Vagina (tissue), 2 donors: ENCODE results near the gene ABCD4. TPM values are rescaled to one million over a fixed set of nuclear protein-coding genes. Genes with fewer than 3 reads are reported as not detected.

Experiments
- DNase-seq, 2 donors: peaks; one replicate each; pipeline ENCODE4 v3.0.0-alpha.2; 2017; ENCODE audit errors: extremely low spot score in 2 of 2
- H3K27ac ChIP-seq: fragments of 200-600 bp; sonication (generic); one replicate; pipeline ENCODE4 v1.5.1; 2019
- H3K27me3 ChIP-seq: fragments of 200-600 bp; sonication (generic); one replicate; pipeline ENCODE4 v1.5.1; 2019
- H3K36me3 ChIP-seq, 2 donors: fragments of 200-600 bp; sonication (generic); one replicate each; pipeline ENCODE4 v1.5.1; 2017 to 2019
- H3K4me1 ChIP-seq: fragments of 200-600 bp; sonication (generic); one replicate; pipeline ENCODE4 v1.5.1; 2019
- H3K4me3 ChIP-seq, 2 donors: fragments of 200-600 bp; sonication (generic); 1 replicate in 1 of 2; 2 replicates in 1 of 2; pipeline ENCODE4 v1.5.1; 2016 to 2019
- H3K9me3 ChIP-seq: fragments of 200-600 bp; sonication (generic); one replicate; pipeline ENCODE4 v1.5.1; 2019
- CTCF ChIP-seq, 3 experiments: fragments of 450-650 bp in 2 of 3; fragments of 200-600 bp in 1 of 3; sonication (generic) in 1 of 3; IDR thresholded peaks; one replicate each; pipeline ENCODE4 v1.5.1; 2017 to 2019; ENCODE audit warnings: antibody characterized with exemption in 3 of 3, mild to moderate bottlenecking in 2 of 3, moderate library complexity in 2 of 3
- POLR2A ChIP-seq, 2 donors: fragments of 450-650 bp; IDR thresholded peaks; one replicate each; pipeline ENCODE4 v1.6.1; 2017; ENCODE audit warnings: antibody characterized with exemption in 2 of 2, mild to moderate bottlenecking in 2 of 2, moderate library complexity in 2 of 2
- POLR2AphosphoS5 ChIP-seq, 2 donors: sonication (generic); formaldehyde crosslinking; IDR thresholded peaks; one replicate each; pipeline ENCODE4 v1.9.0; 2017; ENCODE audit warnings: antibody characterized with exemption in 2 of 2, mild to moderate bottlenecking in 2 of 2, low read depth in 1 of 2; ENCODE audit not compliant: insufficient read depth in 1 of 2
- intact Hi-C: fragments of 100-400 bp; cut with DNase I; formaldehyde crosslinking; loops from one replicate; pipeline ENCODE4 v1.15.1; 2023
- total RNA-seq: library from RNA; depleted of rRNA; stranded (reverse); fragments of >200 nt; gene quantifications from one replicate; pipeline ENCODE4 v1.2.3, GENCODE V29; 2016

The ABCD4 gene
- 52.3 TPM for total RNA-seq

GRCh38 chr14:74302634-74303569 is at the start of gene ABCD4:
TSS of gene ABCD4 (minus strand) at chr14:74302934. CDS start at chr14:74302912, 22 bp downstream.
- TF ChIP-seq POLR2AphosphoS5 (IDR thresholded peaks at IDR 0.05; ENCODE audit: insufficient read depth in 1 of 2, low read depth in 1 of 2) (peak; percentile 80 to 86), CTCF (IDR thresholded peaks at IDR 0.05) (peak; percentile 15 to 76 (median 32)), POLR2A (IDR thresholded peaks at IDR 0.05) (no peak)
- H3K9me3 ChIP-seq, result no peaks in the 10 kb centered on the region
- H3K27me3 ChIP-seq, result no peaks in the 10 kb centered on the region
- H3K36me3 ChIP-seq, result peaks cover 0 to 17% of the 10 kb centered on the region in 2 donors
- peak within 1 kb of the TSS; percentile 92 for H3K27ac ChIP-seq
- peaks cover 43% of the 10 kb centered on the region for H3K4me1 ChIP-seq
- intact Hi-C loops, result no loop called here
- DNase-seq, result peak in 1 of 2 donors; percentile 91
- H3K4me3 ChIP-seq, result peak within 1 kb of the TSS; percentile 64 to 99

GRCh38 chr14:74350928-74351323 is 48.2 kb upstream of the ABCD4 start:
- Histone ChIP-seq H3K4me1 (no peaks in the 10 kb centered on the region), H3K36me3 (no peaks in the 10 kb centered on the region), H3K4me3 (no peak overlapping the region), H3K27me3 (no peaks in the 10 kb centered on the region), H3K27ac (no peak overlapping the region), H3K9me3 (no peaks in the 10 kb centered on the region)
- DNase-seq, result no peak
- intact Hi-C loops, result no loop called here
- no peak for TF ChIP-seq POLR2AphosphoS5 (IDR thresholded peaks at IDR 0.05; ENCODE audit: insufficient read depth in 1 of 2, low read depth in 1 of 2)
- no peak for TF ChIP-seq CTCF (IDR thresholded peaks at IDR 0.05)
- TF ChIP-seq POLR2A (IDR thresholded peaks at IDR 0.05), result no peak

GRCh38 chr14:74350211-74350927 is 47.6 kb upstream of the ABCD4 start:
- Histone ChIP-seq H3K27ac (no peak overlapping the region), H3K27me3 (no peaks in the 10 kb centered on the region), H3K36me3 (no peaks in the 10 kb centered on the region), H3K9me3 (no peaks in the 10 kb centered on the region), H3K4me3 (no peak overlapping the region), H3K4me1 (no peaks in the 10 kb centered on the region)
- intact Hi-C loops, result no loop called here
- DNase-seq, result no peak
- no peak for TF ChIP-seq POLR2AphosphoS5 (IDR thresholded peaks at IDR 0.05; ENCODE audit: insufficient read depth in 1 of 2, low read depth in 1 of 2)
- TF ChIP-seq CTCF (IDR thresholded peaks at IDR 0.05), result no peak
- TF ChIP-seq POLR2A (IDR thresholded peaks at IDR 0.05), result no peak

- no peaks in the 10 kb centered on the region for H3K27me3 ChIP-seq
- no peak overlapping the region for H3K27ac ChIP-seq
- no peak overlapping the region for H3K4me3 ChIP-seq
- intact Hi-C loops, result no loop called here
- H3K4me1 ChIP-seq, result no peaks in the 10 kb centered on the region
- TF ChIP-seq POLR2AphosphoS5 (IDR thresholded peaks at IDR 0.05; ENCODE audit: insufficient read depth in 1 of 2, low read depth in 1 of 2) (no peak), POLR2A (IDR thresholded peaks at IDR 0.05) (no peak), CTCF (IDR thresholded peaks at IDR 0.05) (no peak)
- no peaks in the 10 kb centered on the region for H3K9me3 ChIP-seq
- no peaks in the 10 kb centered on the region for H3K36me3 ChIP-seq
- no peak for DNase-seq
Observed at GRCh38 chr14:74349757-74350156, 47.0 kb upstream of the ABCD4 start.
